H54 (cell line): ENCODE data around the gene USE1.
A peak's percentile ranks its signal among the peaks of the same experiment; 100 is the strongest.

Experiments
- DNase-seq: peaks from one replicate; pipeline ENCODE4 v3.0.0; 2011; ENCODE audit warnings: low spot score, mixed read lengths; ENCODE audit not compliant: insufficient read length
- FAIRE-seq: peaks from 3 replicates; lab custom pipeline; 2011; peaks lifted over from hg19 to GRCh38; lab: Jason Lieb, UNC
- POLR2A ChIP-seq: IDR thresholded peaks from 2 replicates; pipeline ENCODE4 v1.6.1; 2011; ENCODE audit warnings: low read depth, mild to moderate bottlenecking, low read length

The USE1 gene

GRCh38 chr19:17211547-17212446 is 3.4 kb upstream of the USE1 start:
- no peak for TF ChIP-seq POLR2A
- no peak for FAIRE-seq
- DNase-seq = no peak

- no peak for FAIRE-seq
- no peak for DNase-seq
- no peak for TF ChIP-seq POLR2A
Measured at GRCh38 chr19:17213334-17213733, 1.8 kb upstream of the USE1 start.

GRCh38 chr19:17214508-17215126 is 540 bp upstream of the USE1 start:
- no peak for DNase-seq
- no peak for FAIRE-seq

GRCh38 chr19:17216058-17216670 is 1.0 kb downstream of the USE1 start:
- no peak for TF ChIP-seq POLR2A
- FAIRE-seq (no peak), DNase-seq (no peak)

More at GRCh38 chr19:17214508-17215126, 540 bp upstream of the USE1 start:
- TF ChIP-seq POLR2A = no peak

GRCh38 chr19:17219286-17219685 is 4.1 kb downstream of the USE1 start:
- no peak for DNase-seq
- TF ChIP-seq POLR2A = no peak
- no peak for FAIRE-seq

GRCh38 chr19:17220207-17220758 is 5.1 kb downstream of the USE1 start:
- no peak for TF ChIP-seq POLR2A
- DNase-seq (peak; percentile 67), FAIRE-seq (no peak)

- no peak for TF ChIP-seq POLR2A
- FAIRE-seq (no peak), DNase-seq (no peak)
Measured at GRCh38 chr19:17225053-17225452, 9.9 kb downstream of the USE1 start.

GRCh38 chr19:17226002-17226933 is 11.1 kb downstream of the USE1 start, which contains the start of gene OCEL1:
OCEL1 (plus strand) TSS chr19:17226226; CDS start chr19:17226248, 22 bp downstream.
- peak; percentile 84 for TF ChIP-seq POLR2A
- DNase-seq = peak; percentile 89
- peak; percentile 71 for FAIRE-seq

GRCh38 chr19:17227798-17228367 is 12.7 kb downstream of the USE1 start:
- no peak for FAIRE-seq
- TF ChIP-seq POLR2A = no peak

GRCh38 chr19:17229890-17230289 is 14.7 kb downstream of the USE1 start:
- no peak for DNase-seq
- no peak for FAIRE-seq
- no peak for TF ChIP-seq POLR2A

More at GRCh38 chr19:17227798-17228367, 12.7 kb downstream of the USE1 start:
- DNase-seq = no peak

GRCh38 chr19:17232258-17232657 is 17.1 kb downstream of the USE1 start:
- FAIRE-seq (no peak), DNase-seq (no peak)
- no peak for TF ChIP-seq POLR2A

- FAIRE-seq (no peak), DNase-seq (peak; percentile 65)
- no peak for TF ChIP-seq POLR2A
Measured at GRCh38 chr19:17234911-17235299, 19.7 kb downstream of the USE1 start.
